Measurements from ENCODE around the gene SYNGR3.
"Not testable (repeated sequence)": the region's sequence is repeated elsewhere in the genome, so short reads cannot be mapped to it uniquely, and the experiment has no call there.

SYNGR3 gene, protein sequence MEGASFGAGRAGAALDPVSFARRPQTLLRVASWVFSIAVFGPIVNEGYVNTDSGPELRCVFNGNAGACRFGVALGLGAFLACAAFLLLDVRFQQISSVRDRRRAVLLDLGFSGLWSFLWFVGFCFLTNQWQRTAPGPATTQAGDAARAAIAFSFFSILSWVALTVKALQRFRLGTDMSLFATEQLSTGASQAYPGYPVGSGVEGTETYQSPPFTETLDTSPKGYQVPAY

GRCh38 chr16:1989209-1990100, at the start of gene SYNGR3:
Gene SYNGR3 (plus strand): TSS chr16:1989970. CDS start chr16:1990103, 133 bp downstream.
- no peak for DNase-seq

DNA sequence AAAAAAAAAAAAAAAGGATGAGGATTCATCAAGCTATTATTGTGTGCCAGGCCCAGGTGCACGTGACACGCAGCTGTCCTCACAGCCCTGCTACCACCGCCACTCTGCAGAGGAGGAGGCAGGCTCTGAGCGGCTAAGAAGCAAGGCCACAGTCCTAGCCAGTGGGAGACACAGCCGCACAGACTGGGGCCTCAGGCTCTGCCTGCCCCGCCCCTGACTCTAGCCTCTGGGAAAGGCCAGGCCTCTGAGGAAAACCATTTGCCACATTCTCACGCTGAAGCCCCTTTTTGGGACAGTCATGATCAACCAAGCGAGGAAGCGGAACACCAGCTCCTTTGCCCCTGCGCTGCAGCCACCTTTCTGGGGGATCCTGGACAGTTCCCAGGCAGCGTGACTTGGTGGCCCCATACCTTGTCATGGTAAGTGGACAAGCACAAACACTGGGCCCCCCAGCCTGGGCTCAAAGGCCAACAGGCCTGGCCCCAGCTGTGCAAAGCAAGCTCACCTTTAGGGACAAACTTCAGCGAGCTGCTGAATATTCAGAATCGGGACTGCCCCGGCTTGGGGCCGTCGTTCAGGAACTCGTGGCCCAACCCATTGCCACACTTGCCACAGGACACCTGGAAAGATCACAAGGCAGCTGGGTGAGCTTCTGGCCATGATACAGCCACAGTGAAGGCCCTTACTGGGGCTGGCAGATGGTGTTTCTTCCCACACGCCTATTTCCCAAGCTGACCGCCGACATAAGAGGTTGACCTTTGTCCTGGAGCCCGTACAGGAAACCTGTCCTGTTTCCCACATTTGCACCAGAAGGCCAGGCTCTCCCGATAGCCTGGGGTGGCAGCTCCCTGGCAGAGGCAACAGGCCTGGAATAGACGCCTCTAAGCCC, 49.3 kb upstream of the SYNGR3 start:
- no peak for DNase-seq

GRCh38 chr16:1941162-1942046, 48.4 kb upstream of the SYNGR3 start:
- no peak for DNase-seq

GRCh38 chr16:1942047-1942809, 47.5 kb upstream of the SYNGR3 start:
- DNase-seq = peak; percentile 32 to 61

DNA sequence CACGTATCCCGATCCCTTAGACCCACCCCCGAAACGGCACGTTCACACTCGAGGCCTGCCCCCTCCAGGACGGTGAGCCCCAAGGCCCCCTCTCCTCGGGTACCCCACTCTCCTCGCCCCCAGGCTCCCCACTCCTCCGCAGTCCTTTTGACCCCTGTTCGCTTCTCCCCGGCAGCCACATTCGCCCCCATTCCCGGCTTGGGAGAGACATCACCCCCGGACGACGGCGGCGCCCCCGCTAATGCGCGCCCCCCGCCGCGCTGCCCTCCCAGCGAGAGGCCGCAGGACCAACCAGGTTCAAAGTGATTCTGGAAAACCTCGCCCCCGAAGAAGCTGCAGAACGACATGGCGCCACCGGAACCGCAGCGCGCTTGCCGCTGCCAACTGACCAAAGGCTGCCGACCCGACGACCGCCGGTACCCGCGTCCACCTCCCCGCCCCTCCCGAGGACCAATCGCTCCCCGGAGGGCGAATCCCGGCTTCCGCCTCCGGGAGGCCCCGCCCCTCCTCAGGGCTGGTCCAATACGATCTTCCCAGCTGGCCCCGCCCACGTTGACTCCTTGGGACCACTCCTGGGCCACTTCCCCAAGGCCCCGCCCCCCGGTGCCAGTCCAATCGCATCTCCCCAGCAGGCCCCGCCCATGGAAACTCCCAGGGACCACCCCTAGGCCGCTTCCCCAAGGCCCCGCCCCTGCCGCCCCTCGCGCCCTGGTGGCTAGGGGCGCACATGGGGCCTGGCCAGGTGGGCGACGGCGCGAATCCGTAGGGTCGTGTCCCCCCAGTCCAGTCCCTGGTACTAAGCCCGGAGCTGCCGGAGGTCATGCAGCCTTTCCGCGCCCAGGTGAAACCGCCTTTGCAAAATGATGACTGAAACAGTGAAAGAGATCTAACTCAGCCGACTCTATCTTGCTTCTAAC, 46.7 kb upstream of the SYNGR3 start, which contains the start of gene MSRB1:
MSRB1 (minus strand) TSS at position 390 of the 917 bp plus-strand sequence; CDS start at position 347, 43 bp downstream.
- DNase-seq = peak; percentile 99

DNA sequence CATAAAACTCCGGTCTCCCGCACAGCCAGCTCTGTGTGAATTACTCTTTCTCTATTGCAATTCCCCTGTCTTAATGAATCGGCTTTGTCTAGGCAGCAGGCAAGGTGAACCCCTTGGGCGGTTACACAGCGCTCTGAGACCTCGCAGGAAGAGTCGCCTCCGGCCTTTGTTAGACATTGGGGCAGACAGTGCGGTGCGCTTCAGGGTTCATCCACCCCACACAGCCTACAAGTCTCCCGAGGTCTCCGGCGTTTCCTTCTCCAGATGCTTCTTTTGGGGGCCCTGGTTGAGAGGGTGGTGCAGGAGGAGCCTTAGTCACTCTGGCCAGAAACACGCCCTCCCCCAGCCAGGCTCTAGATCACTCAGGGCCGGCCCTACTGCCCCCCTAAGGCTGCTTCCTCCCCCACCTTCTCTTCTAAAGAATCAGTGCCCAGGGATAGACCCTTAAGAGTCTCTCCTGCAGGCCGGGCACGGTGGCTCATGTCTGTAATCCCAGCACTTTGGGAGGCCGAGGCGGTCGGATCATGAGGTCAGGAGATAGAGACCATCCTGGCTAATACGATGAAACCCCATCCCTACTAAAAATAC, 45.1 kb upstream of the SYNGR3 start:
- no peak for DNase-seq

DNA sequence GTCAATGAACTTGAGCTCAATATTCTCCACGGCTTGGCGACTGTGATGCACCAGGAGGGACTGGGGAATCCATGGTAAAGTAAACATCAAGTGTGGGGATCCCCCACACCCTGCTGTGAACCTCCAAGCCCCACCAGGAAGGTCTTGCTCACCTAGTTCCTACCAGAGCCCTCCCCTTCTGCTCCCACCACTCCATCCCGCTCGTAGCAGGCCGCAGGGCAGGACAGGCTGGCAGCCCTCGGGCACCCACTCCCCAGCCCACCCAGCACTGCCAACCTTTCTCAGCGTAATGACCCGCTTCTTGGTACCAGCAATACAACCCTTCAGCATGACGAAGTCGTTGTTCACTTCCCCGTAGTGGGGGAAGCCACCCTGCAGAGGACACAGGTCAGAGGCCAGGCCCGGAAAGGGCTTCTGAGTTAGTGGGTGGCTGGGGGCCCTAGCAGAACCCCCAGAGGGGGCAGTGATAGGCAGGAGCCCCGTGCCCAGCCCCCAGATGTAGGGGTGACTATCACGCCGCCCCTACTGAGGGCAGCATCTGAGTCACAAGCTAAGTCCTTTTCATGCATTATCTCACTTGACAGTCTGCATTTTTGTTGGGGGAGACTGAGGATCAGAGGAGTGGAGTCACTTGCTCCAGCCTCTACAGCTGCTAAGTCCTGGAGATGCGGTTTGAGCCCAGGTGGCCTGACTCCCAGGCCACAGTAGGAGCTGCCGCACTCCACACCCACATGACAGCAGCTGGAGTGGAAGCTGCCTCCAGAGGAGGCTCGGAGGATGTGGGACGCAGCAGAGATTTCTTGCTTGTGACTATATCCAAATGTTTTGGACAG, 44.0 kb upstream of the SYNGR3 start:
- DNase-seq = no peak

DNA sequence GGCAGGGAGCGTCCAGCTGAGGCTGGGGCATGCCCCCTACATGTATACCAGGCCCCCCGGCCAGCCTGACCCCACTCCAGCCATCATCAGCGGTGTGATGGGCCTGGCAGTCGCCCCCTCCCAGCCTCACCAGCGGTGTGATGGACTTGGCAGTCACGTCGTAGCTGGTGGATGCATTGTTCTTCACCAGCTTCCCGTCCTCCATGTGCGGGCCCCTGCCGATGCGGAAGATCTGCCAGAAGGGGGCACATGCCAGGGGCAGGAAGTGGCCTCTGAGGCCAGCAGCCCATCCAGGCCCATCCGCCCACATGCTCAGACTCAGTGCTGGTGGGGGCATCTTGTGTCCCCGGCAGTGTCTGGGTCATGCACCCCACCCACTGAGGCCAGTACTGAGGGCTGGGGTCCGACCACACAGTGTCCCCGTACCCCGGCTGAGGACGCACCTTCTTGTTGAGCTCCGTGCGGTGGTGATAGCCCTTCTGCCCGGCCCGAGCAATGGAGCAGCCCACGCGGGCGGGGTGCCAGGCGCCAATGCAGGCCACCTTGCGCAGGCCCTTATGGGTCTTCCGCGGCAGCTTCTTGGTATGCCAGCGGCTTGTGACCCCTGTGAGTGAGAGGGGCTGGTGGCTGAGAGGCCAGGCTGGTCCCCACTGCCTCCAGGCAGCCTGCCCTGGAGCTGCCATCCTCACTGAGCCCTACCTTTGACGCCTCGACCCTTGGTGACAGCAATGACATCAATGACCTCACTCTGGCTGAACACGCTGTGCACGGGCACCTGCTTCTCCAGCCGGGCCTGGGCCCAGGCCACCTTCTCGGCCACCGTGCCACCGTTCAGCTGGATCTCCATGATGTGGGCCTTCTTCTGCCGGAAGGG, 43.0 kb upstream of the SYNGR3 start:
- DNase-seq = no peak

GRCh38 chr16:1947369-1947670, 42.5 kb upstream of the SYNGR3 start:
- DNase-seq = no peak

DNA sequence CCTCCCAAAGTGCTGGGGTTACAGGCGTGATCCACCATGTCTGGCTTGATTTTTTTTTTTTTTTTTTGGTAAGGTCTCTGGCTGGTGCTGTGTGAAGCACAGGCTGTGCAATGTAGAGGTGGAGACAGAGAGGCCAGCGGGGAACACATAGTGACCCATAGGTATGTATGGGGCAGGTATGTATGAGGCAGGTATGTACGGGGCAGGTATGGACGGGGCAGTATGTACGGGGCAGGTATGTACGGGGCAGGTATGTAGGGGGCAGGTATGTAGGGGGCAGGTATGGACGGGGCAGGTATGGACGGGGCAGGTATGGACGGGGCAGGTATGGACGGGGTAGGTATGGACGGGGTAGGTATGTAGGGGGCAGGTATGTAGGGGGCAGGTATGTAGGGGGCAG, 40.3 kb upstream of the SYNGR3 start:
- no peak for DNase-seq

- DNase-seq = no peak
Measured at GRCh38 chr16:1950047-1950446, 39.7 kb upstream of the SYNGR3 start.

DNA sequence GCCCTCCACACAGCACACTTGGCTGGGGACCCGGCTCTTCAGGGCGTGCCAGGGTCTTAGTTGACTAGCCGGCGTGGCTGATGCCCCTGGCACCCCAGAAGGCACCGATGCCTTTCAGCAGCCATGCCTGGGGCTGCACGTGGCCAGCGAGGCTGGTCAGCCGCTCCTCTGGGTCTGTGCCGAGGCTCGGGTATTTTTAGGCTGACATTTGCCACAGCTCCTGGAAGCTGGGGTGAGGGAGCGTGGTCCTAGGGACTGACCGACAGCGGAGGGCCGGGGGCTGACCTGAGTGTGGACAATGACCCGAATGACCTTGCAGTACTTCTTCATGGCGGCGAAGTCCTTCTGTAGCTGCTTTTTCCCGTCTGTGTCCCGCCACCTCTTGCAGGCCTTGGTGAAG, 39.2 kb upstream of the SYNGR3 start:
- no peak for DNase-seq

DNA sequence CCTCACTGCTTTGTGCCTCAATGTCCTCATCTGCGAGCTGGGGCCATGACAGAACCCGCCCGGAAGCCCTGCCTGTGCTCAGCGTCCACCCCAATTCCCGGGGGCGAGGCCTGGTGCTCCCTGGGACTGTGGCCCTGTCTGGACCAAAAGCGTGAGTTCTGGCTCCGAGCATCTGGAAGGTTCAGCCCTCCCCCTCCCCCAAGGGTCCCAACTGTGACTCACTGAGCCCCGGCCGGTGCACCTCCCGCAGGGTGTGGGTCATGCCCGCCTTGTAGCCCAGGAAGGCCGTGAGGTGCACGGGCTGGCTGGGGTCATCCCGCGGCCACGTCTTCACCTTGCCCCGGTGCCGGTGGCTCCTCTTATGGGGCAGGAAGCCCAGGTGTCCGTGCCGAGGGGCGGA, 36.0 kb upstream of the SYNGR3 start:
- no peak for DNase-seq

GRCh38 chr16:1957434-1958142, 32.2 kb upstream of the SYNGR3 start:
- DNase-seq = not testable (repeated sequence)

DNA sequence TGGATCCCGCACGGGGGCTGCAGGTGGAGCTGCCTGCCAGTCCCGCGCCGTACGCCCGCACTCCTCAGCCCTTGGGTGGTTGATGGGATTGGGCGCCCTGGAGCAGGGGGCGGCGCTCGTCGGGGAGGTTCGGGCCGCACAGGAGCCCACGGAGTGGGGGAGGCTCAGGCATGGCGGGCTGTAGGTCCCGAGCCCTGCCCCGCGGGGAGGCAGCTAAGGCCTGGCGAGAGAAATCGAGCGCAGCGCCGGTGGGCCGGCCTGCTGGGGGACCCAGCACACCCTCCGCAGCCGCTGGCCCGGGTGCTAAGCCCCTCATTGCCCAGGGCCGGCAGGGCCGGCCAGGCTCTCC, 31.7 kb upstream of the SYNGR3 start:
- not testable (repeated sequence) for DNase-seq

- DNase-seq = no peak
Measured at GRCh38 chr16:1958715-1959268, 31.0 kb upstream of the SYNGR3 start.
